Activated T-helper 1 cell treated with anti-CD3 and anti-CD28 coated beads, Interleukin-12 subunit alpha, Interleukin-12 subunit beta, Interleukin-2, Interleukin-4 antibody, amounts not matched to agents 30 ng/mL and 10 ng/mL and 1 ng/mL, durations not matched to agents 14 hours and 24 hours and 36 hours (primary cell): ENCODE results near the gene EPM2A. TPM values are rescaled to one million over a fixed set of nuclear protein-coding genes. Genes with fewer than 3 reads are reported as not detected.
"Not testable (repeated sequence)": the region's sequence is repeated elsewhere in the genome, so short reads cannot be mapped to it uniquely, and the experiment has no call there.

ENCODE experiments used
- DNase-seq: peaks from one replicate; pipeline ENCODE4 v3.0.0; 2021; ENCODE audit warnings: low spot score
- H3K27ac Mint-ChIP-seq: one replicate; pipeline ENCODE4 v1.8.0; 2021; ENCODE audit warnings: mild to moderate bottlenecking, mixed read lengths
- H3K27me3 Mint-ChIP-seq: one replicate; pipeline ENCODE4 v1.8.0; 2022; ENCODE audit warnings: mild to moderate bottlenecking, moderate library complexity, mixed read lengths; ENCODE audit not compliant: insufficient read depth
- H3K36me3 Mint-ChIP-seq: one replicate; pipeline ENCODE4 v1.8.0; 2021; ENCODE audit warnings: low read depth, mixed read lengths
- H3K4me1 Mint-ChIP-seq: one replicate; pipeline ENCODE4 v1.8.0; 2021; ENCODE audit warnings: low read depth, mixed read lengths
- H3K4me3 Mint-ChIP-seq: one replicate; pipeline ENCODE4 v1.8.0; 2021; ENCODE audit warnings: mild to moderate bottlenecking, moderate library complexity, mixed read lengths
- H3K9me3 Mint-ChIP-seq: one replicate; pipeline ENCODE4 v1.8.0; 2021; ENCODE audit warnings: mixed read lengths
- intact Hi-C: fragments of 100-400 bp; cut with micrococcal nuclease; formaldehyde crosslinking; loops from one replicate; pipeline ENCODE4 v1.15.1; 2024
- total RNA-seq: library from RNA; stranded (reverse); gene quantifications from 2 replicates; pipeline ENCODE4 v1.2.3, GENCODE V29; 2022

Gene EPM2A
- total RNA-seq, 1 donor from 2014 or later, result 6.5 TPM

DNA sequence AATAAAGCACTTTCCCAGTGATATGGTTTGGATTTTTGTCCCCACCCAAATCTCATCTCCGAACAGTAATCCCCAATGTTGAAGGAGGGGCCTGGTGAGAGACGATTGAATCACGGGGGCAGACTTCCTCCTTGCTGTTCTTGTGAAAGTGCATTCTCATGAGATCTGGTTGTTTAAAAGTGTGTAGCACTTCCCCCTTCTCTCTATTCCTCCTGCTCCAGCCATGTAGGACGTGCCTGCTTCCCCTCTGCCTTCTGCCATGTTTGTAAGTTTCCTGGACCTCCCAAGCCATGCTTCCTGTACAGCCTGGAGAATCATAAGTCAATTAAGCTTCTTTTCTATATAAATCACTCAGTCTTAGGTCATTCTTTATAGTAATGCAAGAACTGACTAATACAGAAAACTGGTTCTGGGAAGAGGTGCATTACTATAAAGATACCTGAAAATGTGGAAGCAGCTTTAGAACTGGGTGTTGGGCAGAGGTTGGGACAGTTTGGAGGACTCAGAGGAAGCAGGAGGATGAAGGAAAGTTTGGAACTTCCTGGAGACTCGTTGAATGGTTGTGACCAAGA is 7.4 kb downstream of the EPM2A start:
- DNase-seq, result no peak
- Mint-ChIP-seq H3K4me1 (peaks cover 6% of the 10 kb centered on the region), H3K27me3 (no peaks in the 10 kb centered on the region), H3K4me3 (no peak overlapping the region), H3K9me3 (peaks cover 16% of the 10 kb centered on the region), H3K27ac (no peak overlapping the region), H3K36me3 (peaks cover 9% of the 10 kb centered on the region)
- intact Hi-C loops, result no loop called here

DNA sequence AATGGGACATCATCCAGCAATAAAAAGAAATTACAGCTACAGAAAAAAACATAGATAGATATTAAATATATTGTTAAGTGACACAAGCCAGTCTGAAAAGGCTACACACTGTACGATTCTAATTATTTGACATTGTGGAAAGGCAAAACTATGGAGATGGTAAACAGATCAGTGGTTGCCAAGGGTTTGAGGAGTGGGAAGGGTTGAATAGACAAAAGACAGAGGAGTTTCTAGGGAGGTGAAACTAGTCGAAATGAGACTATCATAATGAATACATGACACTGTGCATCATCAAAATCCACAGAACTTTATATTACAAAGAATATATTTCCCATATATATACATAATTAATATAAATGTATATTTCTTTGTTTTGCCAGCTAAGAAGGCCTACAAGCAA is 9.8 kb downstream of the EPM2A start:
- H3K9me3 Mint-ChIP-seq, result peaks cover 21% of the 10 kb centered on the region
- H3K27ac Mint-ChIP-seq, result no peak overlapping the region
- intact Hi-C loops, result no loop called here
- no peak for DNase-seq
- no peaks in the 10 kb centered on the region for H3K4me1 Mint-ChIP-seq
- H3K27me3 Mint-ChIP-seq, result no peaks in the 10 kb centered on the region
- H3K4me3 Mint-ChIP-seq, result no peak overlapping the region
- peaks cover 8% of the 10 kb centered on the region for H3K36me3 Mint-ChIP-seq

- H3K4me3 Mint-ChIP-seq, result no peak overlapping the region
- intact Hi-C loops, result no loop called here
These were observed 11.7 kb downstream of the EPM2A start for GRCh38 chr6:145723646-145724045.

GRCh38 chr6:145722190-145722589 is 13.1 kb downstream of the EPM2A start:
- Mint-ChIP-seq H3K9me3 (peaks cover 14% of the 10 kb centered on the region), H3K27ac (no peak overlapping the region), H3K4me1 (no peaks in the 10 kb centered on the region), H3K4me3 (no peak overlapping the region), H3K36me3 (peaks cover 4% of the 10 kb centered on the region), H3K27me3 (no peaks in the 10 kb centered on the region)
- intact Hi-C loops, result no loop called here
- no peak for DNase-seq

More at GRCh38 chr6:145723646-145724045, 11.7 kb downstream of the EPM2A start:
- DNase-seq, result no peak
- Mint-ChIP-seq H3K27ac (no peak overlapping the region), H3K4me1 (no peaks in the 10 kb centered on the region), H3K36me3 (peaks cover 4% of the 10 kb centered on the region), H3K27me3 (no peaks in the 10 kb centered on the region), H3K9me3 (peaks cover 12% of the 10 kb centered on the region)

DNA sequence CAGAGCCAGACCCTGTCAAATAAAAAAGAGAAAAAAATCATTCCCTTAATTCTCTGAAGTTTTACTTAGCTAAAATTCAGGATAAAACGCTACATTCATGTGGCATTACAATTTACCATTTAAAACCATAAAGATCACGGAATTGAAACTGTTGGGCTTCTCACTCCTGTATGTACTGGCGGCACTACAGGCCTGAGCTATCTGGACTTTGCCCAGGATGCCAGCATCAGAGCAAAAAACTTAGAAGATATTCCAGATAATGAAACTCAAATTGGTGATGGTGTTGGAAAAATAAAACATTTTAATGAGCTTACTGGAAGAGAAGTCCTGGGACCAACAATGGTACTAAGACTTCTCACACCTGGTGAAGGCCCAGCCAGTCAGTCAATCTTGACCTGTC is 14.2 kb downstream of the EPM2A start:
- Mint-ChIP-seq H3K27ac (no peak overlapping the region), H3K4me1 (no peaks in the 10 kb centered on the region), H3K4me3 (no peak overlapping the region), H3K27me3 (no peaks in the 10 kb centered on the region), H3K36me3 (peaks cover 3% of the 10 kb centered on the region), H3K9me3 (peaks cover 21% of the 10 kb centered on the region)
- DNase-seq, result no peak
- intact Hi-C loops, result no loop called here

DNA sequence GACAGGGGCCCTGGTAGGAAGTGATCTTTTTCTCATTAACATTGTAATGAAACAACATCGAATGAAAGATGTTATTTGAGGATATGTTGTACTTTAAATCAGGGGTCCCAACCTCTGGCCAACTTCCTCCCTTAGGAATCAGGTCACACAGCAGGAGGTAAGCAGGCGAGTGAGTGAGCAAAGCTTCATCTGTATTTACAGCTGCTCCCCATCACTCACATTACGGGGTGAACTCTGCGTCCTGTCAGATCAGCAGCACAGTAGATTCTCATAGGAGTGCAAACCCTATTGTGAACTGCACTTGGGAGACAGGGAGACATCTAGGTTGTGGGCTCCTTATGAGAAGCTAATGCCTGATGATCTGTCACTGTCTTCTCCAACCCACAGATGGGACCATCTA is 19.9 kb downstream of the EPM2A start:
- Mint-ChIP-seq H3K4me3 (no peak overlapping the region), H3K27me3 (no peaks in the 10 kb centered on the region), H3K4me1 (no peaks in the 10 kb centered on the region), H3K36me3 (peaks cover 1% of the 10 kb centered on the region), H3K27ac (no peak overlapping the region), H3K9me3 (peaks cover 27% of the 10 kb centered on the region)
- no peak for DNase-seq
- intact Hi-C loops, result no loop called here

DNA sequence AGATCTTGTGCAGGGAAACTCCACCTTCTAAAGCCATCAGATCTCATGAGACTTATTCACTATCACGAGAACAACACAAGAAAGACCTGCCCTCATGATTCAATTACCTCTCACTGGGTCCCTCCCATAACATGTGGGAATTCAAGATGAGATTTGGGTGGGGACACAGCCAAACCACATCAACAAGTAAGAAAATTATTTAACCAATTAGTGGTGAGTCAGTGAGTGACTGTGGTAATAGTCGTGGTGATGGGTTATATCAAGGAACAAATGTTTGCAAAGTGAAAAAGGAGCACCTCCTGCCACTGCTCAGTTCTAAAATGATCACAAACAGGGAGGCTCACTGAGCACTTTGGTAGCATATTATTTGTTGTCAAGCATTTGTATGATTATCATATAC is 20.6 kb downstream of the EPM2A start:
- intact Hi-C loops, result no loop called here
- Mint-ChIP-seq H3K27me3 (no peaks in the 10 kb centered on the region), H3K36me3 (peaks cover 1% of the 10 kb centered on the region), H3K4me3 (no peak overlapping the region), H3K4me1 (no peaks in the 10 kb centered on the region), H3K27ac (no peak overlapping the region), H3K9me3 (peaks cover 27% of the 10 kb centered on the region)
- DNase-seq, result no peak

GRCh38 chr6:145713773-145714172 is 21.5 kb downstream of the EPM2A start:
- Mint-ChIP-seq H3K4me1 (no peaks in the 10 kb centered on the region), H3K9me3 (peaks cover 27% of the 10 kb centered on the region), H3K27ac (no peak overlapping the region), H3K27me3 (no peaks in the 10 kb centered on the region), H3K36me3 (peaks cover 1% of the 10 kb centered on the region), H3K4me3 (no peak overlapping the region)
- intact Hi-C loops, result no loop called here
- DNase-seq, result no peak

DNA sequence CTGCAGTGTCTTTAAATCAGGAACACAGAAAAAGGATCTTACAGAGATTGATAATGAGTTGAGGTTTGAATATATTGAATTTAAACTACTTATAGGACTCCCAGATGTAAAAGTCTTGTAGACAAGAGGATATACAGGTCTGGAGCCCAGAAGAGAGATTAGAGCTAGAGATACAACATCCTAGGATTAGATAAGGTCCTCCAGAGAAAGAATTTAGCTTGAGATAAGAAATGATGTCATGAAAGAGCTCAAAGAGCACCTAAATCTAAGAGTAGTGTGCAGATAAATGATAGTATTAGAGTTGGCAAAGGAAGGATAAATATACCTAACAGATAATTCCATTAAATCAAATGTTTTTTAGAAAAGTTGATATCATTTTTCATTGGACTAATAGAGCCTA is 23.9 kb downstream of the EPM2A start:
- DNase-seq, result no peak
- Mint-ChIP-seq H3K9me3 (peaks cover 22% of the 10 kb centered on the region), H3K27me3 (no peaks in the 10 kb centered on the region), H3K36me3 (peaks cover 1% of the 10 kb centered on the region), H3K4me1 (no peaks in the 10 kb centered on the region), H3K27ac (no peak overlapping the region), H3K4me3 (no peak overlapping the region)
- intact Hi-C loops, result no loop called here

- H3K4me1 Mint-ChIP-seq, result peaks cover 7% of the 10 kb centered on the region
- no peak overlapping the region for H3K4me3 Mint-ChIP-seq
- H3K27me3 Mint-ChIP-seq, result no peaks in the 10 kb centered on the region
- intact Hi-C loops, result no loop called here
- no peak overlapping the region for H3K27ac Mint-ChIP-seq
- no peak for DNase-seq
- no peaks in the 10 kb centered on the region for H3K36me3 Mint-ChIP-seq
- H3K9me3 Mint-ChIP-seq, result peaks cover 5% of the 10 kb centered on the region
These were observed 27.9 kb downstream of the EPM2A start for GRCh38 chr6:145707397-145707796.

DNA sequence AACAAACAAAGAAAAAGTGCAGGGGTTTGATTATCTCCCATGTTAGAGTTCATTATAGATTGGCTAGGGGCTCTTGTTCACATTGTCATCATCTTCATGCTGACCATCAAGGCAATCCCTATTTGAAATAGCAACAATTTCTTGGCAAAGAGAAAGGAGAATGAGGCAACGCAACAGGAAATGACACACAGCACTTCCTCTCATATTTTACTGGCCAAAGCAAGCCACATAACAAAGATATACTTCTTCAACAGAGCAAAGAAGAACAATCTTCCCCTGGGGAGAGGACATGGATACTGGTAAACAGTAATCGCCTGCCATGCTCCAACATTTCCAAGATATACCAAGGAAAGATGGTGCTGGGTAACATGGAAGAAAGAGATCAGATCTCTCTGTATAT is 29.8 kb downstream of the EPM2A start:
- Mint-ChIP-seq H3K27ac (no peak overlapping the region), H3K36me3 (no peaks in the 10 kb centered on the region), H3K9me3 (peaks cover 5% of the 10 kb centered on the region), H3K4me1 (peaks cover 7% of the 10 kb centered on the region), H3K27me3 (no peaks in the 10 kb centered on the region), H3K4me3 (no peak overlapping the region)
- DNase-seq, result no peak
- intact Hi-C loops, result no loop called here

GRCh38 chr6:145704143-145704781 is 31.1 kb downstream of the EPM2A start:
- intact Hi-C loops, result no loop called here
- no peak for DNase-seq
- Mint-ChIP-seq H3K27ac (no peak overlapping the region), H3K36me3 (no peaks in the 10 kb centered on the region), H3K4me1 (peaks cover 7% of the 10 kb centered on the region), H3K4me3 (no peak overlapping the region), H3K27me3 (no peaks in the 10 kb centered on the region), H3K9me3 (peaks cover 5% of the 10 kb centered on the region)

- H3K27ac Mint-ChIP-seq, result no peak overlapping the region
- H3K9me3 Mint-ChIP-seq, result no peaks in the 10 kb centered on the region
- peaks cover 2% of the 10 kb centered on the region for H3K27me3 Mint-ChIP-seq
These were observed 35.9 kb downstream of the EPM2A start for GRCh38 chr6:145699462-145699861.

DNA sequence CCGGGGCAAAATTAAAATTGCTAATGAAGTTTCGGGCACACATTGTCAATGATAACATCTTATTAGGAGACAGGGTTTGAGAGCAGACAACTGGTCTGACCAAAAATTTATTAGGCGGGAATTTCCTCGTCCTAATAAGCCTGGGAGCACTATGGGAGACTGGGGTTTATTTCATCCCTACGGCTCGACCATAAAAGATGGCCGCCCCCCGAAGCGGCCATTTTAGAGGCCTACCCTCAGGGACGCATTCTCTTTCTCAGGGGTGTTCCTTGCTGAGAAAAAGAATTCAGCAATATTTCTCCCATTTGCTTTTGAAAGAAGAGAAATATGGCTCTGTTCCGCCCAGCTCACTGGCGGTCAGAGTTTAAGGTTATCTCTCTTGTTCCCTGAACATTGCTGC is 37.9 kb downstream of the EPM2A start:
- H3K27me3 Mint-ChIP-seq, intact Hi-C loops, H3K4me1 Mint-ChIP-seq, H3K4me3 Mint-ChIP-seq, DNase-seq, H3K27ac Mint-ChIP-seq, H3K36me3 Mint-ChIP-seq, H3K9me3 Mint-ChIP-seq: not testable (repeated sequence)

More at GRCh38 chr6:145699462-145699861, 35.9 kb downstream of the EPM2A start:
- intact Hi-C loops, result no loop called here
- Mint-ChIP-seq H3K4me3 (no peak overlapping the region), H3K4me1 (no peaks in the 10 kb centered on the region), H3K36me3 (no peaks in the 10 kb centered on the region)
- DNase-seq, result no peak
